ENCODE results near the gene LRRN2. TPM values are rescaled to one million over a fixed set of nuclear protein-coding genes. Genes with fewer than 3 reads are reported as not detected.

The LRRN2 gene
- total and polyA plus RNA-seq, 9 donors, result 0.23 to 9.7 (median 3.7) TPM

- no peaks in the 10 kb centered on the region for H3K36me3 ChIP-seq
- peak; percentile 33 to 73 (median 38) for DNase-seq
- H3K27ac ChIP-seq, result peak overlapping the region in 1 of 2 donors; percentile 38
- H3K27me3 ChIP-seq, result no peaks in the 10 kb centered on the region
- TF ChIP-seq POLR2A (IDR thresholded peaks at IDR 0.05) (no peak), CTCF (IDR thresholded peaks at IDR 0.05) (no peak), EP300 (IDR thresholded peaks at IDR 0.05) (no peak)
- WGBS, 3 donors, result 22 to 31% (median 22%) methylated on average over 18 of the region's 18 CpGs
- intact Hi-C loops (cut with DNase I), result no loop called here
- H3K4me3 ChIP-seq, result peak overlapping the region; percentile 2
- no peaks in the 10 kb centered on the region for H3K9me3 ChIP-seq
- H3K4me1 ChIP-seq (ENCODE audit: insufficient read depth), result no peaks in the 10 kb centered on the region
Measured at GRCh38 chr1:204578867-204579664, 106.5 kb downstream of the LRRN2 start.

GRCh38 chr1:204577794-204578478 lies 107.6 kb downstream of the LRRN2 start:
- DNase-seq, result no peak
- Histone ChIP-seq H3K27me3 (no peaks in the 10 kb centered on the region), H3K27ac (no peak overlapping the region), H3K9me3 (no peaks in the 10 kb centered on the region), H3K4me1 (ENCODE audit: insufficient read depth) (no peaks in the 10 kb centered on the region), H3K36me3 (no peaks in the 10 kb centered on the region), H3K4me3 (no peak overlapping the region)
- WGBS, 3 donors, result 89 to 93% (median 90%) methylated on average over 10 of the region's 10 CpGs
- intact Hi-C loops (cut with DNase I), result no loop called here
- no peak for TF ChIP-seq POLR2A (IDR thresholded peaks at IDR 0.05)
- TF ChIP-seq EP300 (IDR thresholded peaks at IDR 0.05), result no peak

GRCh38 chr1:204576422-204576821 lies 109.1 kb downstream of the LRRN2 start:
- no peaks in the 10 kb centered on the region for H3K36me3 ChIP-seq
- DNase-seq, result no peak
- no peak overlapping the region for H3K4me3 ChIP-seq
- intact Hi-C loops (cut with DNase I), result no loop called here
- H3K4me1 ChIP-seq (ENCODE audit: insufficient read depth), result no peaks in the 10 kb centered on the region
- no peaks in the 10 kb centered on the region for H3K9me3 ChIP-seq
- H3K27me3 ChIP-seq, result no peaks in the 10 kb centered on the region
- TF ChIP-seq CTCF (IDR thresholded peaks at IDR 0.05) (no peak), EP300 (IDR thresholded peaks at IDR 0.05) (no peak), POLR2A (IDR thresholded peaks at IDR 0.05) (no peak)
- no peak overlapping the region for H3K27ac ChIP-seq
- 90 to 93% (median 91%) methylated on average over 8 of the region's 8 CpGs for WGBS, 3 donors

- no peaks in the 10 kb centered on the region for H3K36me3 ChIP-seq
- H3K27me3 ChIP-seq, result no peaks in the 10 kb centered on the region
- no peaks in the 10 kb centered on the region for H3K4me1 ChIP-seq (ENCODE audit: insufficient read depth)
- H3K9me3 ChIP-seq, result no peaks in the 10 kb centered on the region
- 71 to 77% (median 73%) methylated on average over 13 of the region's 13 CpGs for WGBS, 3 donors
- TF ChIP-seq POLR2A (IDR thresholded peaks at IDR 0.05), result no peak
- TF ChIP-seq EP300 (IDR thresholded peaks at IDR 0.05), result no peak
- TF ChIP-seq CTCF (IDR thresholded peaks at IDR 0.05), result no peak
- intact Hi-C loops (cut with DNase I), result no loop called here
- no peak overlapping the region for H3K27ac ChIP-seq
- H3K4me3 ChIP-seq, result no peak overlapping the region
- DNase-seq, result no peak
Measured at GRCh38 chr1:204575221-204576190, 110.0 kb downstream of the LRRN2 start.
